HUES64 (cell line): ENCODE results near the gene COL2A1.
A peak's percentile ranks its signal among the peaks of the same experiment; 100 is the strongest.
"Not testable (repeated sequence)": the region's sequence is repeated elsewhere in the genome, so short reads cannot be mapped to it uniquely, and the experiment has no call there.

ENCODE experiments used
- H3K27ac ChIP-seq: 2 replicates; pipeline ENCODE4 v1.7.0; 2013; ENCODE audit warnings: low read depth, low read length, inconsistent platforms
- H3K27me3 ChIP-seq: 2 replicates; pipeline ENCODE4 v1.6.1; 2013; ENCODE audit warnings: mild to moderate bottlenecking, low read length; ENCODE audit not compliant: insufficient read depth
- H3K36me3 ChIP-seq: 2 replicates; pipeline ENCODE4 v1.6.1; 2013; ENCODE audit warnings: mild to moderate bottlenecking, low read length; ENCODE audit not compliant: insufficient read depth
- H3K4me1 ChIP-seq: 2 replicates; pipeline ENCODE4 v1.6.1; 2013; ENCODE audit warnings: mild to moderate bottlenecking, low read length, moderate library complexity; ENCODE audit not compliant: insufficient read depth
- H3K4me3 ChIP-seq: 2 replicates; pipeline ENCODE4 v1.5.1; 2013; ENCODE audit warnings: mild to moderate bottlenecking, low read length, moderate library complexity
- H3K9ac ChIP-seq: 2 replicates; pipeline ENCODE4 v1.6.1; 2013; ENCODE audit warnings: mild to moderate bottlenecking, low read depth, low read length
- H3K9me3 ChIP-seq: 2 replicates; pipeline ENCODE4 v1.6.1; 2013; ENCODE audit warnings: low read depth, low read length; ENCODE audit not compliant: insufficient read depth
- WGBS: fragments of 150-250, 120-280 bp; methylation state at CpG from one replicate; pipeline ENCODE4 v1.1.7; 2013; ENCODE audit warnings: missing lambda C conversion rate; 5-methylcytosine and 5-hydroxymethylcytosine counted together

The COL2A1 gene

GRCh38 chr12:47969845-47970244, 34.4 kb downstream of the COL2A1 start:
- H3K27me3 ChIP-seq, result peaks cover 40% of the 10 kb centered on the region
- H3K4me3 ChIP-seq, result no peak overlapping the region

GRCh38 chr12:47967461-47968321, 36.6 kb downstream of the COL2A1 start:
- peaks cover 58% of the 10 kb centered on the region for H3K27me3 ChIP-seq
- no peak overlapping the region for H3K27ac ChIP-seq
- H3K9me3 ChIP-seq, result no peaks in the 10 kb centered on the region
- H3K4me1 ChIP-seq, result peaks cover 4% of the 10 kb centered on the region; the same call in 1 of the 2 replicates
- no peaks in the 10 kb centered on the region for H3K36me3 ChIP-seq
- H3K9ac ChIP-seq, result no peak overlapping the region
- 75% methylated on average over 5 of the region's 5 CpGs for WGBS
- no peak overlapping the region for H3K4me3 ChIP-seq

More at GRCh38 chr12:47969845-47970244, 34.4 kb downstream of the COL2A1 start:
- H3K4me1 ChIP-seq, result no peaks in the 10 kb centered on the region
- no peaks in the 10 kb centered on the region for H3K9me3 ChIP-seq
- no peak overlapping the region for H3K9ac ChIP-seq
- no peaks in the 10 kb centered on the region for H3K36me3 ChIP-seq
- H3K27ac ChIP-seq, result no peak overlapping the region
- WGBS, result 83% methylated on average over 2 of the region's 3 CpGs

- WGBS, result 95% methylated on average over 3 of the region's 3 CpGs
- Histone ChIP-seq H3K4me3 (no peak overlapping the region), H3K4me1 (peaks cover 4% of the 10 kb centered on the region; the same call in 1 of the 2 replicates), H3K36me3 (no peaks in the 10 kb centered on the region), H3K9me3 (peaks cover 9% of the 10 kb centered on the region; the same call in 1 of the 2 replicates), H3K9ac (no peak overlapping the region), H3K27ac (no peak overlapping the region), H3K27me3 (peaks cover 69% of the 10 kb centered on the region)
These were observed 38.7 kb downstream of the COL2A1 start for GRCh38 chr12:47965581-47965980.

GRCh38 chr12:47964106-47964728, 40.1 kb downstream of the COL2A1 start:
- WGBS, result 20% methylated on average over 18 of the region's 18 CpGs
- peak overlapping the region; percentile 67 for H3K4me3 ChIP-seq
- peaks cover 4% of the 10 kb centered on the region; the same call in 1 of the 2 replicates for H3K4me1 ChIP-seq
- no peaks in the 10 kb centered on the region for H3K36me3 ChIP-seq
- H3K27me3 ChIP-seq, result peaks cover 60% of the 10 kb centered on the region
- H3K9ac ChIP-seq, result no peak overlapping the region
- no peak overlapping the region for H3K27ac ChIP-seq
- peaks cover 12% of the 10 kb centered on the region; the same call in 1 of the 2 replicates for H3K9me3 ChIP-seq

GRCh38 chr12:47963340-47964040, 40.8 kb downstream of the COL2A1 start, which contains the start of gene TMEM106C:
Gene TMEM106C (plus strand): TSS chr12:47963596. CDS start chr12:47964237, 641 bp downstream.
- Histone ChIP-seq H3K27ac (no peak within 1 kb of the TSS), H3K4me1 (peaks cover 4% of the 10 kb centered on the region; the same call in 1 of the 2 replicates), H3K27me3 (peaks cover 59% of the 10 kb centered on the region), H3K36me3 (no peaks in the 10 kb centered on the region), H3K9me3 (peaks cover 17% of the 10 kb centered on the region; the same call in 1 of the 2 replicates), H3K4me3 (peak within 1 kb of the TSS; percentile 67), H3K9ac (peak within 1 kb of the TSS; percentile 32)
- WGBS, result under 1% methylated on average over 57 of the region's 59 CpGs

GRCh38 chr12:47962198-47962597, 42.1 kb downstream of the COL2A1 start:
- H3K27me3 ChIP-seq, result peaks cover 52% of the 10 kb centered on the region
- 92% methylated on average over 11 of the region's 11 CpGs for WGBS

GRCh38 chr12:47957671-47958070, 46.6 kb downstream of the COL2A1 start:
- H3K27ac ChIP-seq, H3K36me3 ChIP-seq, H3K9ac ChIP-seq, H3K4me1 ChIP-seq, H3K4me3 ChIP-seq: not testable (repeated sequence)
- 100% methylated on average over 1 of the region's 1 CpG for WGBS
- Histone ChIP-seq H3K9me3 (peaks cover 28% of the 10 kb centered on the region), H3K27me3 (peaks cover 33% of the 10 kb centered on the region)

More at GRCh38 chr12:47962198-47962597, 42.1 kb downstream of the COL2A1 start:
- H3K9me3 ChIP-seq, result peaks cover 28% of the 10 kb centered on the region
- no peak overlapping the region for H3K27ac ChIP-seq
- no peaks in the 10 kb centered on the region for H3K36me3 ChIP-seq
- no peak overlapping the region for H3K4me3 ChIP-seq
- peaks cover 4% of the 10 kb centered on the region; the same call in 1 of the 2 replicates for H3K4me1 ChIP-seq
- H3K9ac ChIP-seq, result no peak overlapping the region

GRCh38 chr12:47955059-47955458, 49.2 kb downstream of the COL2A1 start:
- WGBS, result 92% methylated on average over 3 of the region's 3 CpGs
- no peak overlapping the region for H3K27ac ChIP-seq
- H3K9me3 ChIP-seq, result peaks cover 16% of the 10 kb centered on the region
- no peaks in the 10 kb centered on the region for H3K4me1 ChIP-seq
- H3K27me3 ChIP-seq, result peaks cover 28% of the 10 kb centered on the region
- no peaks in the 10 kb centered on the region for H3K36me3 ChIP-seq
- no peak overlapping the region for H3K9ac ChIP-seq
- H3K4me3 ChIP-seq, result no peak overlapping the region

- Histone ChIP-seq H3K4me3 (no peak overlapping the region), H3K4me1 (no peaks in the 10 kb centered on the region), H3K9ac (no peak overlapping the region), H3K36me3 (no peaks in the 10 kb centered on the region), H3K27ac (no peak overlapping the region), H3K9me3 (peaks cover 16% of the 10 kb centered on the region), H3K27me3 (peaks cover 28% of the 10 kb centered on the region)
- 83% methylated on average over 4 of the region's 4 CpGs for WGBS
These were observed 49.7 kb downstream of the COL2A1 start for GRCh38 chr12:47954467-47955045.

- Histone ChIP-seq H3K9ac (no peak overlapping the region), H3K27me3 (peaks cover 28% of the 10 kb centered on the region), H3K27ac (no peak overlapping the region), H3K36me3 (no peaks in the 10 kb centered on the region), H3K9me3 (peaks cover 16% of the 10 kb centered on the region), H3K4me3 (no peak overlapping the region), H3K4me1 (no peaks in the 10 kb centered on the region)
- WGBS, result 85% methylated on average over 8 of the region's 8 CpGs
These were observed 50.2 kb downstream of the COL2A1 start for GRCh38 chr12:47954058-47954457.
